GM18502 (cell line): ENCODE measurements around the gene KCNQ1OT1.

ENCODE experiments used
- ATAC-seq: cut with Tn5 transposase; IDR thresholded peaks from one replicate; pipeline ENCODE4 v1.9.1; 2021; ENCODE audit warnings: mild to moderate bottlenecking; ENCODE audit not compliant: unreplicated experiment, poor library complexity

Gene KCNQ1OT1

GRCh38 chr11:2586087-2586792, 113.6 kb downstream of the KCNQ1OT1 start:
- ATAC-seq: no peak

- no peak for ATAC-seq
These were observed 114.2 kb downstream of the KCNQ1OT1 start for GRCh38 chr11:2585566-2586086.

- no peak for ATAC-seq
These were observed 114.8 kb downstream of the KCNQ1OT1 start for GRCh38 chr11:2584812-2585565.

- ATAC-seq: no peak
These were observed 115.4 kb downstream of the KCNQ1OT1 start for GRCh38 chr11:2584434-2584811.

GRCh38 chr11:2583605-2583958, 116.2 kb downstream of the KCNQ1OT1 start:
- ATAC-seq: no peak

GRCh38 chr11:2582946-2583604, 116.7 kb downstream of the KCNQ1OT1 start:
- ATAC-seq: no peak

GRCh38 chr11:2582351-2582945, 117.3 kb downstream of the KCNQ1OT1 start:
- ATAC-seq: no peak

GRCh38 chr11:2581931-2582350, 117.9 kb downstream of the KCNQ1OT1 start:
- no peak for ATAC-seq

GRCh38 chr11:2581151-2581930, 118.5 kb downstream of the KCNQ1OT1 start:
- ATAC-seq: no peak

- ATAC-seq: no peak
These were observed 119.2 kb downstream of the KCNQ1OT1 start for GRCh38 chr11:2580571-2581001.

GRCh38 chr11:2580061-2580421, 119.8 kb downstream of the KCNQ1OT1 start:
- ATAC-seq: no peak

- ATAC-seq: no peak
These were observed 120.3 kb downstream of the KCNQ1OT1 start for GRCh38 chr11:2579315-2580060.

- ATAC-seq: no peak
These were observed 120.9 kb downstream of the KCNQ1OT1 start for GRCh38 chr11:2578929-2579270.

- ATAC-seq: no peak
These were observed 121.5 kb downstream of the KCNQ1OT1 start for GRCh38 chr11:2577991-2578928.

GRCh38 chr11:2577031-2577990, 122.5 kb downstream of the KCNQ1OT1 start:
- no peak for ATAC-seq

GRCh38 chr11:2576549-2576948, 123.2 kb downstream of the KCNQ1OT1 start:
- ATAC-seq: no peak

- no peak for ATAC-seq
These were observed 123.7 kb downstream of the KCNQ1OT1 start for GRCh38 chr11:2576111-2576510.
